Iris pigment epithelial cell (primary cell): ENCODE data around the gene KCNQ1.

Experiments
- DNase-seq: peaks from one replicate; pipeline ENCODE4 v3.0.0-alpha.2; 2011; ENCODE audit warnings: low read depth

KCNQ1 gene

DNA sequence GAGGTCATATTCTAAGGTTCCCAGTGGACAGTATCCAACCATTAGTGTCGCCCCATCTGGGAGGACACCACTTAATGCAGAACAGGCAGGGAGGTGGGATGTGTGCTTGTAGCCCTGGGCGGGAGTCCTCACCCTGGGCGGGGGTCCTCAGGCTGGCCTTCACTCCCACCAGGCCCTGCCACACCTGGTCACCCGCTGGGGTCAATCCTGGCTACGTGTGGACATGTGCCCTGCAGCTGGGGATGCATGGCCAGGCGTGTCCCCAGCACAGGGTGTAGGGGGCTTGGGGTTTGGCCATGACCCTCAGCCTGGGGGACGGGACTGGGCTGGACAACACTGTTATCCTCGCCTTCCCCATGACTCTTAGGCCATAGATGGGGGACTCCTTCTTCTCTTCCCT, 19.3 kb upstream of the KCNQ1 start:
- DNase-seq = no peak

DNA sequence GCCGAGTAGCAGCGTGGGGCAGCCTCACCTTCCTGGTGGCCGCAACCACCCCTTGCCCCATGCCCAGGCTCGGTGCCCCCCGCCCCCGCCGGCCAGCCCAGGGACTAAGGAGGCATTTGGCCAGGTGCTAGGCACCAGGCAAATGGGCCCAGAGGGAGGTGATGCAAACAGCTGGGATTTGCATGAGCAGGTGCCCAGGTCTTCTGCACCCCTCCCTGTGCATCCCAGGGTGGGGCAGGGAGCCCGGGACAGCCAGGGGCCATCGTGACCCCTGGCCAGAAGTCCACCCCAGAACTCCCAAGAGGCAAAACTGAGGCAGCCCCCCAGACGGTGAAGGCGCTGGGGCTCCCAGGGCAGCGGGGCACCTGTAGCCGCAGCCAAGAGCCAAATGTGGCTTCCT, 18.6 kb upstream of the KCNQ1 start:
- DNase-seq = no peak

DNA sequence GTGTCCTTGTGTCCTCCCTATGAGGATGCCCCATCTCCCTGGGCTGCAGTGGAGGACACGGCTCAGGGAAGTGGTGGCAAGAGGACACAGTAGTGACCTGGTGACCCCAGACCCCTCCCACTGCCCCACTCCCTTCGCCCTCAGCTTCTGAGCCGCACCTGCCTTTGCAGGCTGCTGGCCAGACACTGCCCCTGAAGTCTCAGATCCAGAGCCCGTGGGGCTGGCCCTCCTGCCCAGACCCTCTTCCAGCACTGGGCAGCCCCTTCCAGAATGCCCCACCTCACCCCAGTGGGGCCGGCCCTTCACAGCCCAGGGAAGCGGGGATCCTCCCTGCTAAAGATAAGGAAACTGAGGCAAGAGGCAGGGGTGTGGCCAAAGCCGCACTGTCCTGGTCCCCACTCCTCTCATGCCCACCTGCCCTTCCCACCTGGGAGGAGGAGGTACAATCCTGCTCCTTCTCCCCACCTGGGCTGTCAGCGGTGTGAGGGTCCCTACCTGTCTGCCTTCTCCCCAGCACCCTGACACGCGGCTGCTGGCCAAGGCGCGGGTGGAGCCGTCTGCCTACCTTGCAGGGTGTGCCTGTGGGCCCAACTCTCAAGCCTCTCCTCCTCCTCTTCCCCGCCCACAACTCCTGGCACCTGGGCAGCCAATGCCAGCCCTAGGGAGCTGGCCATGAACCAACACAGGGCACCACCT, 17.8 kb upstream of the KCNQ1 start:
- DNase-seq = no peak

DNA sequence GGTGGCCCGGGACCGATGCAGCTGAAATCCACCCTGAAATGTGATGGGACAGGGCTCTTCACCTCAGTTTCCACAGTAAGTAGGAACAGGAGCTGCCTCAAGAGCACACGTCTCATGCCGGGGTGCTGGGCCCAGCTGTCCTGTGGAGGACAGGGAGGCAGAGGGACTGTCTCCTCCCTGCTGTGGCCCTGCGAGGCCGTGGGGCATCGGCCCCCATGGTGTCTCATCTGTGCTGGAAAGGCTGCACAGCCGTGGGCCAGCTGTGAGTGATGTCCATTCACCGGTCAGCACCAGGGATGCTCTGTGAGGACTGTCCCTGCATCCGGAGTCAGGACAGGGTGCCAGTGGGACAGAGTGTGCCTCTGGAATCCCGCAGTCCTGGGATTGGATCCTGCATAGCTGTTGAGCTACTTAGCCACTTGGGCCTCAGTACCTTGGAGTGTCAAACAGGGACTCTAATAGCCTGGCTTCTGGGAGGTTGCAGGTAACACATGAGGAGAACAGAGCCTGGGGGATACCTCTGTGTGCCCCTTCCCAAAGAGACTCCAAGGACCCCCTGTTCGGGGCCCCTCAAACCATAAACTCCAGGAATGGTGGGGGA, 17.0 kb upstream of the KCNQ1 start:
- DNase-seq = no peak

DNA sequence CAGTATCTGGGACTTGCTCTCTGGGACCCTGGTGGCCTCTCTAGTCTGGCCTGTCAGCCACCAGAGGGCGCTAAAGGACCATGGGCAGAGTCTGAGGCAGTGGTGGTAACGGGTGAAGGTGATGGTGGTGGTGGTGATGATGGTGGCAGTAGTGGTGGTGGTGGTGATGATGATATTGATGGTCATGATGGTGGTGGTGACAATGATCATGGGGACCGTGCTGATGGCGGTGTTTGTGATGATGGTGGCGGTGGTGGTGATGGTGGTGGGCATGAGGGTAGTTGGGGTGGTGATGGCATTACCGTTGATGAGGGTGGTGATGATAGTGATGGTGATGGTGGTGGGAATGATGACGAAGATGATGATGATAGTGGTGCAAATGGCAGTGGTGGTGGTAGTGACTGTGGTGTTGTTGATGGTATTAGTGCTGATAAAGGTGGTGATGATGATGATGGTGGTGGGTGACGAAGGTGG, 16.4 kb upstream of the KCNQ1 start:
- peak; percentile 44 for DNase-seq

DNA sequence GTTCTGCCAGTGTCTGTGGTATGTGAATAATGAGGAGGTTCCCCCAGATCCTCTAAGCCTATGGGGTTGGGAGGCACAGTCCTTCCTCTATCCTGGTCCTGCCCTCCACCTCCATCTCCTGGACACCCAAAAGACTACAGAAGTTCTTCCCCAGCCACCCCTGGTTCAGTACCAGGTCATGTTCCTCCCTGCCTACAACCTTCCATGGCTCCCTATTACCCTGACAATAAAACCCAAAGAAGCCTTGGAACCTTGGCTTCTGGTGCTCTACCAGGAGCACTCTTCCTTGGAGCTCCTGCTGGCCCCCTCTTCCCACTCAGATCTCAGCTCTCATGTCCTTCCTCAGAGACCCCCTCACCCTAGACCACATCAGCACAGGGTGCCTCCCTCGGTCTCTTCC, 13.4 kb upstream of the KCNQ1 start:
- DNase-seq = no peak

DNA sequence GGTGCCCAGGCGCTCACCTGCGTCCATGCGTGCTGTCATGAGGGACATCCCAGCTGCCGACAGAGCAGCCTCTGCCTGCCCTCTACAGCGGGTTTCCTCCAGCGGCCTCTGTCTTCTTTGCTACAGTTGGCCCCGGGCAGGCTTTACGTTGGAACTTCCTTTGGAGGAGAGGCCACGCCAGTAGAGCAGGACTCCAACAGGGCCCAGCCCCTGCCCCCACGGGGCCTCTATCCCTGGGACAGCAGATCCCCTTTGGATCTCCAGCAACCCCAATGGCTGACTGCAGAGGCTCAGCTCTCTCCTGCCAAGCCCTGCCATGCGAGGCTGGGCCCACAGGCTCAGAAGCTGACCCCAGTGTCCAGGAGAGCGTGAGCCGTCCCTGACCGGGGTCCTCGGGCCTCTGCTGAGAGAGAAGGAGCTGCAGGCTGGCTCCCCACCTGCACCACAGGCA, 12.6 kb upstream of the KCNQ1 start:
- no peak for DNase-seq

DNA sequence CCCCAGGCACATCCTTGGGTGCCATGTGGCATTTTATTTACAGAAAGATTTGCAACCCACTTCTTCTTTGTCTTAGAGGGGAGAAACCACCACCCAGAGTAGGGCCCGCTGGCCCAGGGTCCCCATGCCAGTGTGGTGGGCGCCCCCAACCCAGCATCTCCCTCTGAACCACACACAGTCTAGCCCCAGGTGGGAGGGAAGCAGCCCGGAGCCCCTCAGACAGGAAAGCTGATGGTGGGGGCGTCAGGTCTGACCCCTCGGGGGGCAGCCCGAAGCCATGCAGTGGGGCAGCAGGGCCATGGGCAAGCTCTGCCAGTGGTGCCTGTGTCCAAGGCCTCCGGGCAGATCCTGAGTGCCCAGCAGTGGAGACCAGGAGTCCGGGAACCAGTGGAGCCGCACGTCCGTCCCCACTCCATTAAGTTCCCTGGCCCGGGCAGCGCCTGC, 12.2 kb upstream of the KCNQ1 start:
- no peak for DNase-seq

DNA sequence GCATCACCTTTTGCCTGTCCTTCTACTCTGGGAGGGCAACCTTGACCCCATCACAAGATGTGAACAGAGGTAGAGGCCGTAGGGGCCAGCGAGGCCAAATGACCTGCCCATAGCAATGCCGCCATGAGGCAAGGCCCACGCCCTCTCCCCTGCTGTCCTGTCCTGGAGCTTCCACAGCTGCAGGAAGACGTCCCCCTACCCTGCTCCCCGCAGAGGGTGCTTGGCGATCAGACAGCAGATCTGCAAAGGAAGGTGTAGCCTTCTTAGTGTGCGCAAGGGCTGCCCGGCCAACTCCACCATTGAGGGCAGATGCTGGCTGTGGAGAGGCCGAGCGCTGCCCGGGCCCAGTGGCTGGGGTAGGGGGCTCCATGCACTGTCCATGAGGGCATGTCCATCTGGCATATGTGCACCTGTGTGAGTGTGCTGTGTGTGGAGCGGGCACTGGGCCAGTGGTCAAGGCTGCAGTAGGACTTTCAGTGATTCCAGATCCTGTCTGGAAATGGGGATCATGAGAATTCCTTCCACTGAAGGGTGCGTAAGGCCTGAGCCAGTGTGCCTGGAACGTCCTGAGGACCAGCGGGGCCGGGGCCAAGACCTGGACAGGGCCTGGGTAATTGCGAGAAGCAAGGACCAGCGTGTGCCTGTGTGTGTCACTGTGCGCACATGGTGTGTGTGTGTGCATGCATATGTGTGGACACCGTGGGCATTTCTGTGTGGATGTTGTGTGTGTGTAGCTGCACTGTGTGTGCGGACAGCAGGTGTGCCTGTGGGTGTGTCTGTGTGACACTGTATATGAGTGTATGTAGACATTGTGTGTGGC, 11.5 kb upstream of the KCNQ1 start:
- DNase-seq = no peak

DNA sequence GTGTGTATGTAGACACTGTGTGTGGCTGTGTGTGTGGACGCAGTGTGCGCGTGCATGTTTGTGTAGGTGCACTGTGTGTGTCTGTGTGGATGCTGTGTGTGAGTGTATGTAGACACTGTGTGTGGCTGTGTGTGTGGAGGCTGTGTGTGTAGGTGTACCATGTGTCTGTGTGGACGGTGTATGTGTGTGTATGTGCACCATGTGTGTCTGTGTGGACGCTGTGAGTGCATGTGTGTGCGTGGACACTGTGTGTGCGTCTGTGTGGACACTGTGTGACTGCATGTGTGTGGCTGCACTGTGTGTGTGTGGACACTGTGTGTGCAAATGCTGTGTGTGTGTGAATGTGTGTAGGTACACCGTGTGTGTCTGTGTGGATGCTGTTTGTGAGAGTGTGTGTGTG, 10.8 kb upstream of the KCNQ1 start:
- no peak for DNase-seq

DNA sequence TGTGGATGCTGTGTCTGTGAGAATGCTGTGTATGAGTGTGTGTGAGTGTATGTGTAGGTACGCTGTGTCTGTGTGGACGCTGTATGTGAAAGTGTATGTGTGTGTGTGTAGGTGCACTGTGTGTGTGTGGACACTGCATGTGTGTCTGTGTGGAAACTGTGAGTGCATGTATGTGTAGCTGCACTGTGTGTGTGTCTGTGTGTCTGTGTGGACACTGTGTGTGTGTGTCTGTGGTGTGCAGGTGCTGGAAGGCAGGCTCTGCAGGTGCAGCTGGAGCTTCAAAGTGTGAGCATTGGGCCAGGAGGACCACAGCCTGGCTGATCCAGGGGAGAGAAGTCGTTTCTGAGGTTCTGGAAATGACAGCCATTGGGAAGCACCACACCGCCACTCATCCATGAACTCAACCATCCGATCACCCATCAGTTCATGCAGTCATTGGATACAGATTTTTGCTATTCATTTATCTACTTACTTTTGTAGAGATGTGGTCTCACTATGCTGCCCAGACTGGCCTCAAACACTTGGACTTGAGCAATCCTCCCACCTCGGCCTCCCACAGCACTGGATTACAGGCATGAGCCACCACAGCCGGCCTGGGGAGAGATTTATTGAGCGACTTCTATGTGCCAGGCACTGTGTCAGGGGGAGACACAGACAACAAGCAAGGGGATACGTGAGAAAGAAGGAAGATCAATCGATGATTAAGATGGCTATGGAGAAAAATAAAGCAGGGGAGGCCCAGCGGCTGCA, 10.1 kb upstream of the KCNQ1 start:
- DNase-seq = no peak

DNA sequence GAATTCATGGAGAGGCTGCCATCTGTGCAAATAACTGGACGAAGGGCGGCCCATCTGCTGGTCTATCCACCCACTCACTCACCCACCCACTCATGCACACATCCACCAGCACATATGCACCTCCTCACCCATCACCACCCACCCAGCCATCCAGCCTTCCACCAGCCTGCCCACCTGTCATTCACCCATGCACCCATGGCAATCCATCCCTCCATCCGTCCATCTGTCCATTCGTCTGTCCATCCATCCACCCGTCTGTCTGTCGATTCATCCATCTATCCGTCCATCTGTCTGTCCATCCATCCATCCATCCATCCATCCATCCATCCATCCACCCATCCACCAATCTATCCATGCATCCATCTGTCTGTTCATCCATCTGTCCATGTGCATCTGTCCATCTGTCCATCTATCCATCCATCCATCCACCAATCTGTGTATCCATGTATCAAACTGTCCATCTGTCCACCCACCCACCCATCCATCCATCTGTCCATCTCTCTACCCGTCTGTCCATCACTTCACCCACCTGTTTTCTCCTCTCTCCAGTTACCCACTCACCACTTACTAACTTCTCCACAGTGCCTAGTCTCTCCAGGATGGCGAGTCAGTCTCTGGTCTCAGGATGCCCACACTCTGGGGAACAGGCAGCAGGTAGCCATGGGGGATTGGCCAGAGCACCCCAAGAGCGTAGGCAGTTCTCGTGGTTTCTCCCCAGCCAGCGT, 9.4 kb upstream of the KCNQ1 start:
- DNase-seq = no peak

DNA sequence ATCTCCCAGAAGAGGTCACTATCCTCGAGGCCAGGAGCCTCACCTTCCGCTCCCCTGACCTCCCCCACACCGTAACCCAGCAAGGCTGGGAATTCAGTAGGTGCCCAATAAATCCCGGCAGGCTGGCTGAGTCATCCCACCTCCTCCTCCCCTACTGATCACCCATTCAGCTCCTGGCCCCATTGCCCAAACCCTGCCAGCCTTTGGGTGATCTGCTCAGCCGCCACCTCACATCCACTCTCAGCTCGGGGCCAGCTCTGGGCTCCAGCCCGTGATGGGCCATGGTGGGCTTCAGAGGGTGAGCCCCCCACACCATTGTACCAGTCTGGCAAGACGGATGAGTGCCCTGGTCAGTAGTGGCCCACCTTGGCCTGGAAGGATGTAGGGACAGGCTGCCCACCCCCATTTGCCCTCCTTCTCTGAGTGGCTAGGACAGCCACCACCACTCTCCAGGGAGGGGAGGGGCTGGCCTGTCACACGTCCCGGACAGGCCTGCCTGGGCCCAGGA, 8.7 kb upstream of the KCNQ1 start:
- no peak for DNase-seq

DNA sequence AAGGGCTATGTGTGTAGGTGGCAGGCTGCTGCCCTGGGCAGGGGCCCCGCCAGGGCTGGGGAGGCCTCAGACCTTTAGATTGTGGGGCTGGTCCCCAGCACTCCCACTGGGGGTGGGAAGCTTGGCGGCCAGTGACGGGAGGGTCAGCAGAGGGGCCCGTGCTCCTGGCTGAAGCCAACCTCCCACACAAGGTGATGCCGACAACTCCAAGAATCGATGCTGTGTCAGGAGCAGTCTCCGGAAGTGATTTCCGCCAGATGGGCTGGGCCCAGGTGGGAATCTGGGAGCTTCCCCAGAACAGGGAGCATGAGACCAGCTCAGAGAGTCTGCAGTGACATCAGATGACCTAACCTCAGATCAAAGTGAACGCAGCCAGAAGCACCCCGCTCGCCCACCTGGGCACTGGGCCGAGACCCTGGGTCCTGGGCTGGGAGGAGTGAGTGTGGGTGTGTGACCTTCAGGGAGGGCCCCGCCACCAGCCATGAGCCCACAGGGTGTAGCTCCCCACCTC, 8.2 kb upstream of the KCNQ1 start:
- no peak for DNase-seq

DNA sequence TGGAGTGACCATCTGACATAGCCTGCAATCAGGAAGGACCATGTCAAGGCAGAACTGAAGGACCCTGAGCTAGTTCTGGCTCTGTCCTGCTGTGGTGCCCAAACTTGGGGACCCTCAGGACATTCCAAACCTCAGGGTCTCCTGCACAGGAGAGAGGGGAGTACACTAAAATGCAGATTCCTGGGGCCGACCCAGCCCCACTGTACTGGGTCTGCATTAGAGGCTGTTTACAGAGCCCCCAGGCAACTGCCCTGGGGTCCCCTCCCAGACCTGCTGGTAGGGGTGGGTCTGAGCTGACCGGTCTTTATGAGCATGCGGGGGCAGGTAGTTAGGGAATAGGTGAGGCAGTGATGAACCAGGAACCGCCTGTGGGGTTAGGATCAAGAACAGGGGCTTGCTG, 7.3 kb upstream of the KCNQ1 start:
- DNase-seq = no peak

DNA sequence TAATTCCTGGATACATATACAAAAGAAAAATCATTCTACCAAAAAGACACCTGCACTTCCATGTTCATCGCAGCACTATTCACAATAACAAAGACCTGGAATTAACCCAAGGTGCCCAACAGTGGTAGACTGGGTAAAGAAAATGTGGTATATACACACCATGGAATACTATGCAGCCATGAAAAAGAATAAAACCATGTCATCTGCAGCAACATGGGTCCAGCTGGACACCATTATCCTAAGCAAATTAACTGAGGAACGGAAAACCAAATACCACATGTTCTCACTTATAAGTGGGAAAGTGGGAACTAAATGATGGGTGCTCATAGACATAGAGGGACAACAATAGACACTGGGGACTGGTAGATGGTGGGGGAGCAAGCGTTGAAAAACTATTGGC, 5.0 kb upstream of the KCNQ1 start:
- no peak for DNase-seq

DNA sequence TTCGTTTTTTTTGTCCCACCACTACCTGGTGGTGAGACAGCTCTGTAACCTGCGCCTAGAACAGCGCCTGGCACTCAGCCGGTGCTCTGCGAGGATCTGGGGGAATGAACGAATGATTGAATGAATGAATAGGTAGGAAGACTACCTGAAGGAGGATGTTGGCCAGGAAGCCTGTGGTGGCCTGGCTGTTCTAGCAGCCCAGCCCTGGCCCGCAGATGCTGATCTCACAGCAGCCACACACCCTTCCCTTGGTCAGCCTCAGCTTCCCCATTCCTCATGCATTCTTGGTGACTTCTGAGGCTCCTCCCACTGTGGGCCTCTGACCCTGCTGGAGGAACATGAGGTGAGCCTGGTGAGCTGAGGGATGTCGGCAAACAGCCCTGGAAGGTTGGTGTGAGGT, 4.2 kb upstream of the KCNQ1 start:
- DNase-seq = no peak

DNA sequence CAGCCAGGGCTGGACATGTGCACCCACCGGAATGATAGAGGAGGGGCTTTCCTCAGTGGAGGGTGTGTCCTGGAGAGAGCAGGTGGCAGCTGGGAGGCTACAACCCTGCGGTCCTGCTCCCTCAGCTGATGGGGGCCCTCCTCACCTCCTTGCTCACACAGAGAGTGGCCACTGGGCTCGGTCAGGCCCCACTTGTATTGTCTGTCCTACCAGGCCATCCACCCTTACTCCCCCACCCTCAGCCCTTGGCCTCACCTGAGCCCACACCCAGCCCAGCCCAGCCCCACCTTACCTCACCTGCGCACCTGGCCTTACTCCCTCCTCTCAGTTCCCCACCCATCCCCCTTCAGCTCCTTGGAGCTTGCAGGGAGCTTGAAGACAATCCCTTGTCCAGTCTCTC, 3.6 kb upstream of the KCNQ1 start:
- DNase-seq = no peak

DNA sequence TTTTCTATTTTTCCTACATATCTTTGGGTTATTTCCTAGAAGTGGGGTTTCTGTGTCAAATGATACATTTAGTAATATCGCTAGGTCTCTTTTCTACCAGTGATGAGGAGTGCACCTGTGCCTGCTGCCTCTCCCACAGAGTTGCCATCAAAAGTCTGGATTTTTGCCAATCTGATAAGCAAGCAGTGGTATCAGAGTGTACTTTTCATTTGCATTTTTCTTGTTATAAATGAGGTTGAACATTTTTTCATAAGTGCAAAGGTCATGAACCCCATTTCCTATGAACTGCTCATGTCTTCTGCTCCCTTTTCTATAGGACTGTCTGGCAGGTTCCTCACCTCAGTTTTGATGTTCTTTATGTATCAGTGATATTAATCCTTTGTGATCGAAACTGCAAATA, 2.2 kb upstream of the KCNQ1 start:
- no peak for DNase-seq

DNA sequence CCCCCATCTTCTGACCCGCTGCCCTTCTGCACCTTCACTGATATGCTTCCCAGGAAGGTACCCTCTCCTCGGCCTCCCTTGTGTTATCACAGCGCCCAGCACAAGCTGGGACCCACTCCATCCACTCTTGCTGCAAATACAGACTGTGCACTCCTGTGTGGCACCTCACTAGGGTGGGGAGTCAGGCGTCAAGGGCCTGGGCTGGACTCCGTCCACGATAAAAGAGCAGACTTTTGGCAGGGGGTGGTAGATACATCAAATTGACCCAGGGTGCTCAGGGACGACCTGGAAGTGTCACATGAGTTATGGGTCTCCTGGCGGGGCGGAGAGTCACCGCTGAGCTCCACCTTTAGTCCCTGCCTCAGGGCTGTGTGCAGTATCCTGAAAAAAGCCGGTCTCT, 1.4 kb upstream of the KCNQ1 start:
- no peak for DNase-seq
